HTR-8/SVneo (cell line): Measurements from ENCODE around the gene PRKACB.

ENCODE experiments used
- DNase-seq: peaks from one replicate; pipeline ENCODE4 v3.0.0; 2011; ENCODE audit warnings: low spot score, mixed read lengths; ENCODE audit not compliant: insufficient read length
- FAIRE-seq: peaks from 2 replicates; lab custom pipeline; 2011; peaks lifted over from hg19 to GRCh38; lab: Jason Lieb, UNC

Gene PRKACB

GRCh38 chr1:84152649-84153056, 8.6 kb downstream of the PRKACB start:
- FAIRE-seq (no peak), DNase-seq (no peak)

- FAIRE-seq (no peak), DNase-seq (no peak)
Observed at GRCh38 chr1:84155517-84155916, 11.4 kb downstream of the PRKACB start.

GRCh38 chr1:84156210-84156621, 12.1 kb downstream of the PRKACB start:
- DNase-seq = peak; percentile 19
- no peak for FAIRE-seq

GRCh38 chr1:84159533-84160240, 15.6 kb downstream of the PRKACB start:
- FAIRE-seq (no peak), DNase-seq (no peak)

- no peak for DNase-seq
- FAIRE-seq = no peak
Observed at GRCh38 chr1:84162295-84162694, 18.2 kb downstream of the PRKACB start.

GRCh38 chr1:84163123-84163931, 19.3 kb downstream of the PRKACB start:
- FAIRE-seq (no peak), DNase-seq (no peak)

- FAIRE-seq (no peak), DNase-seq (no peak)
Observed at GRCh38 chr1:84164161-84164560, 20.1 kb downstream of the PRKACB start.

GRCh38 chr1:84164567-84165021, 20.5 kb downstream of the PRKACB start:
- no peak for DNase-seq

GRCh38 chr1:84165601-84166000, 21.5 kb downstream of the PRKACB start:
- FAIRE-seq = no peak

More at GRCh38 chr1:84164567-84165021, 20.5 kb downstream of the PRKACB start:
- no peak for FAIRE-seq

GRCh38 chr1:84166797-84167196, 22.7 kb downstream of the PRKACB start:
- no peak for DNase-seq
- no peak for FAIRE-seq

More at GRCh38 chr1:84165601-84166000, 21.5 kb downstream of the PRKACB start:
- DNase-seq = no peak

GRCh38 chr1:84168783-84169182, 24.7 kb downstream of the PRKACB start:
- DNase-seq = no peak
- no peak for FAIRE-seq

GRCh38 chr1:84170171-84170570, 26.1 kb downstream of the PRKACB start:
- DNase-seq (no peak), FAIRE-seq (no peak)

GRCh38 chr1:84171481-84171880, 27.4 kb downstream of the PRKACB start:
- FAIRE-seq = no peak
- no peak for DNase-seq

- FAIRE-seq (no peak), DNase-seq (peak; percentile 8)
Observed at GRCh38 chr1:84174051-84174556, 30.0 kb downstream of the PRKACB start.

- DNase-seq = no peak
- FAIRE-seq = no peak
Observed at GRCh38 chr1:84181350-84182005, 37.4 kb downstream of the PRKACB start.

GRCh38 chr1:84190455-84190854, 46.4 kb downstream of the PRKACB start:
- DNase-seq = no peak
- FAIRE-seq = no peak

GRCh38 chr1:84192681-84193080, 48.6 kb downstream of the PRKACB start:
- DNase-seq = no peak
- FAIRE-seq = no peak

- FAIRE-seq (no peak), DNase-seq (no peak)
Observed at GRCh38 chr1:84198832-84199231, 54.8 kb downstream of the PRKACB start.

GRCh38 chr1:84199257-84199656, 55.2 kb downstream of the PRKACB start:
- no peak for FAIRE-seq
- no peak for DNase-seq

GRCh38 chr1:84202126-84202525, 58.1 kb downstream of the PRKACB start:
- DNase-seq (no peak), FAIRE-seq (no peak)

- DNase-seq = no peak
- no peak for FAIRE-seq
Observed at GRCh38 chr1:84206375-84206774, 62.3 kb downstream of the PRKACB start.
